Measurements from ENCODE around the gene CCDC17. TPM values are rescaled to one million over a fixed set of nuclear protein-coding genes. Genes with fewer than 3 reads are reported as not detected.

Gene CCDC17
- total and polyA plus RNA-seq, 3 donors from 2014 or later = 3.8 to 5.0 (median 4.4) TPM

DNA sequence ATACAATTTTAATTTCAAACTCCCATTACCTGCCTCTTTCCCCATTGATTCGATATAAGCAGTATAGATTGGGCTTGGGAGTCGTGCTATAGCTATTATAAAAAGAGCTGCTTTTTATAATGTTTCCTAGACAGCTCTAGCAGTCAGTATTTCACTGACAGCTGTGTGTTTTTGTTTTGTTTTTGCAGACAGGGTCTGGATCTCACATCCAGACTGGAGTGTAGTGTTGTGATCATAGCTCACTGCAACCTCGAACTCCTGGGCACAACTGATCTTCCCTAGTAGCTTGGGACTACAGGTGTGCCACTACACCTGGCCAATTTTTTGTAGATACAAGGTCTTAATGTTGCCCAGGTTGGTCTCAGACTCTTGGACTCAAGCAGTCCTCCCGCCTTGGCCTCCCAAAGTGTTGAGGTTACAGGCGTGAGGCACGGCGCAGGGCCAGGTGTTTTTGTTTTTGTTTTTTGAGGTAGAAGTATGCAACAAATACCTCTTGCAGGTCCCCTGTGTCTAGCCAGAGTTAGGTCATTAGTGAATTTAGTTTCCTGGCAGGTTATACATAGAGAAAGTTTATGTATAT lies 38.3 kb downstream of the CCDC17 start:
- DNase-seq = no peak
- H3K36me3 ChIP-seq (ENCODE audit: low read depth, missing control alignments) = no peaks in the 10 kb centered on the region
- peaks cover 17% of the 10 kb centered on the region for H3K4me1 ChIP-seq
- intact Hi-C loops (cut with DNase I; ENCODE audit: low total_unique reads) = no loop called here
- H3K9me3 ChIP-seq = no peaks in the 10 kb centered on the region
- TF ChIP-seq, protein P1, sequence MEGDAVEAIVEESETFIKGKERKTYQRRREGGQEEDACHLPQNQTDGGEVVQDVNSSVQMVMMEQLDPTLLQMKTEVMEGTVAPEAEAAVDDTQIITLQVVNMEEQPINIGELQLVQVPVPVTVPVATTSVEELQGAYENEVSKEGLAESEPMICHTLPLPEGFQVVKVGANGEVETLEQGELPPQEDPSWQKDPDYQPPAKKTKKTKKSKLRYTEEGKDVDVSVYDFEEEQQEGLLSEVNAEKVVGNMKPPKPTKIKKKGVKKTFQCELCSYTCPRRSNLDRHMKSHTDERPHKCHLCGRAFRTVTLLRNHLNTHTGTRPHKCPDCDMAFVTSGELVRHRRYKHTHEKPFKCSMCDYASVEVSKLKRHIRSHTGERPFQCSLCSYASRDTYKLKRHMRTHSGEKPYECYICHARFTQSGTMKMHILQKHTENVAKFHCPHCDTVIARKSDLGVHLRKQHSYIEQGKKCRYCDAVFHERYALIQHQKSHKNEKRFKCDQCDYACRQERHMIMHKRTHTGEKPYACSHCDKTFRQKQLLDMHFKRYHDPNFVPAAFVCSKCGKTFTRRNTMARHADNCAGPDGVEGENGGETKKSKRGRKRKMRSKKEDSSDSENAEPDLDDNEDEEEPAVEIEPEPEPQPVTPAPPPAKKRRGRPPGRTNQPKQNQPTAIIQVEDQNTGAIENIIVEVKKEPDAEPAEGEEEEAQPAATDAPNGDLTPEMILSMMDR (IDR thresholded peaks at IDR 0.05) = no peak
- TF ChIP-seq POLR2A (IDR thresholded peaks at IDR 0.05) = no peak
- no peaks in the 10 kb centered on the region for H3K27me3 ChIP-seq
- H3K4me3 ChIP-seq = peak overlapping the region in 1 of 2 donors; percentile 97
- H3K27ac ChIP-seq = no peak overlapping the region
- 15 to 35% methylated on average over 7 of the region's 7 CpGs for WGBS, 2 donors

DNA sequence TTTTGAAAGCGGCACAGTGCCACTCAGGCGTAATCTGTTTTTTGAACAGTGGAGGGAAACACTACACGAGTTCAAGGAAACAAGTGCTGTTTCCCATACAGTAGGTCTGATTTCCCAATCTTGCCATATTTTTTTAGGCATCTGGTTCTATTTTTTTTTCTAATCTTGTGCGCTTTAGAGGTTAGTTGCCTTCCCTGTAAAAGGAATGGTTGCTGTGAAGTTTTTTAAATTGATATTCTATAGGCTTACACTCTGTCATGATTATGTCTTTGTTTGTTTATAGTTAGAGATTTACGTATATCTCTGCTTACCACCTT lies 38.8 kb downstream of the CCDC17 start:
- intact Hi-C loops (cut with DNase I; ENCODE audit: low total_unique reads) = no loop called here
- 1 to 2% methylated on average over 5 of the region's 5 CpGs for WGBS, 2 donors
- no peak for DNase-seq

DNA sequence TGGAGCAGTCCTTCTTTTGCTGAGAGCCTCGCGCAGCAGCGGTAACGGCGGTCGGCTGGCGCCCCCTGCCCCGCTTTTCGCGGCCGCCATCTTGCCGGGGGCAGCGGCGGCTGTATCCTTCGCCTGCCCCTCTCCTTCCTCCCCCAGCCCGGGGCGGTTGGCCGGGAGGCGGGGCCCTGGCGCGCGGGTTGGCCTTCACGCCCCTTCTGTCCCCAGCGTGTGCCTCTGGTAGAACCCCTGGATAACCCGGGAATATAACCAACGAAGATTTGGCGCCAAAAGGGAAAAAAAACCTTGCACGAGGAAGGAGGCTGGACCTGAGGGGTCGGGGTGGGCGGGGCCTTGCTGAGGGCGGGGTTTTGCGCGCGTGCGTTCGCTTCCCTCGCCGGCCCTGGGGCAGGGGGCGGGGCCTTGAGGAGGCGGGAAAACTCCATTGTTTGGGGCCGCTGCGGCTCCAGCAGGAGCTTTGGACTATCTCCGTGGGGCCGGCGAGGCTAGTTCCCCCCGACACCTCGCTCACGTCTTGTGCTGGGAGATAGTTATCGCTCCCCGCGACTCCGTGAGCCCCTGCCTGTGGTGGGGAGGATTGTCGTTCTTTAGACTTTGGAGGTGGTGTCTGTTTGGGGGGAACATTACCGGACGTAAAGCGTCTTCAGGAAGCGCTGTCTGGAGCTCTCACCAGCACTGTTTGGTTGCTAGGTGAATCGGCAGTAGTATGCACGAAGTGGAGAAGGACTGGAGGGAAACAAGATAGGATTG lies 39.3 kb downstream of the CCDC17 start:
- intact Hi-C loops (cut with DNase I; ENCODE audit: low total_unique reads) = no loop called here
- WGBS, 2 donors = 0 to 1% methylated on average over 6 to 57 of the region's 59 CpGs
- Histone ChIP-seq H3K4me3 (peak overlapping the region; percentile 82 to 97), H3K27ac (peak overlapping the region; percentile 89 to 97), H3K27me3 (no peaks in the 10 kb centered on the region), H3K4me1 (peaks cover 17% of the 10 kb centered on the region), H3K9me3 (no peaks in the 10 kb centered on the region), H3K36me3 (ENCODE audit: low read depth, missing control alignments) (no peaks in the 10 kb centered on the region)
- TF ChIP-seq, protein P1 (IDR thresholded peaks at IDR 0.05) = no peak
- TF ChIP-seq POLR2A (IDR thresholded peaks at IDR 0.05) = no peak
- peak; percentile 91 for DNase-seq

More for the DNA sequence above, 38.8 kb downstream of the CCDC17 start:
- TF ChIP-seq, protein P1 (IDR thresholded peaks at IDR 0.05) = no peak
- TF ChIP-seq POLR2A (IDR thresholded peaks at IDR 0.05) = no peak
- Histone ChIP-seq H3K4me3 (peak overlapping the region; percentile 82 to 97), H3K27me3 (no peaks in the 10 kb centered on the region), H3K9me3 (no peaks in the 10 kb centered on the region), H3K27ac (peak overlapping the region in 1 of 2 donors; percentile 89), H3K4me1 (peaks cover 17% of the 10 kb centered on the region), H3K36me3 (ENCODE audit: low read depth, missing control alignments) (no peaks in the 10 kb centered on the region)

DNA sequence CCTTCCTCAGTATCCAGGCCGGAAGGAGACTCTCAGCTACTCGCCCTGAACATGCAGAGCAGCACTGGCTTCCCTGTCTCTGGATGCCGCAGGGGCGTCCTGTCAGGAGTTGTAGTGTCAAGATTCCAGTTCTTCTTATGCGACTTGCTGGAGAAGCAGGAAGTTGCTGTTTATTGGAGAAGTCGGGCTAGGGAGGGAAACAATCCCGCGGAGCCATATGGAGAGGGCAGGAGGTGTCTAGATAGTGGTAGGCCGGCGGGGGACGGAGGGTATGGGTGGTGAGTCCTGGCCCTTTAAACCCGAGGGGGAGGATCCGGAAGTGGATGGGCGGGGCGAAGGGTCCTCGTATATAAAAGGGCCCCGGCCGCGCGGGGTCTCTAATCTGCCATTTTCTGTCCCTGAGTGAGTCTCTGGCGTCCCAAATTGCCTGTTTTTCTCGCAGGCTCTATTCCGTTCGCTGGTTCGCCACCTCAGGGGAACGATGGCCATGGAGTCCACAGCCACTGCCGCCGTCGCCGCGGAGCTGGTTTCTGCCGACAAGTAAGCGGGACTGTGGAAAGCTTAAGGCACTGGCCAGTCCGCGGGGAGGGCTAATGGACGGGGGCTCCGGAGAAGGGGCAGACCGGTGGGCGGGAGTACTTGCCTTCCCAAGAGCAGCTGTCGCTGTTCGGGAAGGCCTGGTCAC lies 40.0 kb downstream of the CCDC17 start, which contains the start of gene NASP:
Gene NASP (plus strand): TSS at position 376 of the 685 bp plus-strand sequence. CDS start 106 bp downstream, at position 482.
- peak within 1 kb of the TSS; percentile 82 to 97 for H3K4me3 ChIP-seq
- DNase-seq = peak; percentile 96
- H3K4me1 ChIP-seq = peaks cover 17% of the 10 kb centered on the region
- intact Hi-C loops (cut with DNase I; ENCODE audit: low total_unique reads) = no loop called here
- H3K27me3 ChIP-seq = no peaks in the 10 kb centered on the region
- TF ChIP-seq POLR2A (IDR thresholded peaks at IDR 0.05) = peak; percentile 13
- TF ChIP-seq, protein P1 (IDR thresholded peaks at IDR 0.05) = peak in 1 of 3 experiments; percentile 9
- peak within 1 kb of the TSS; percentile 89 to 97 for H3K27ac ChIP-seq
- 0 to 1% methylated on average over 38 to 39 of the region's 41 CpGs for WGBS, 2 donors
- H3K36me3 ChIP-seq (ENCODE audit: low read depth, missing control alignments) = no peaks in the 10 kb centered on the region
- no peaks in the 10 kb centered on the region for H3K9me3 ChIP-seq

Data from testis (tissue), 3 donors.